KMS-11 (cell line): ENCODE results near the gene RGS7.
"Not testable (repeated sequence)": the region's sequence is repeated elsewhere in the genome, so short reads cannot be mapped to it uniquely, and the experiment has no call there.

Experiments used
- H2AFZ ChIP-seq: fragments of 200-600 bp; sonication (generic); 2 replicates; pipeline ENCODE4 v1.6.1; 2016; ENCODE audit warnings: antibody characterized with exemption, mixed run types, low read depth
- H3K27ac ChIP-seq: fragments of 200-600 bp; sonication (generic); 2 replicates; pipeline ENCODE4 v1.6.1; 2016; ENCODE audit warnings: mild to moderate bottlenecking, mixed run types
- H3K27me3 ChIP-seq: fragments of 200-600 bp; sonication (generic); 2 replicates; pipeline ENCODE4 v1.6.1; 2017; ENCODE audit warnings: mild to moderate bottlenecking, low read depth, mixed run types, moderate library complexity; ENCODE audit not compliant: insufficient read depth
- H3K36me3 ChIP-seq: fragments of 200-600 bp; sonication (generic); 2 replicates; pipeline ENCODE4 v1.6.1; 2017; ENCODE audit warnings: mild to moderate bottlenecking, mixed run types; ENCODE audit not compliant: insufficient read depth
- H3K4me1 ChIP-seq: fragments of 200-600 bp; sonication (generic); 2 replicates; pipeline ENCODE4 v1.6.1; 2016; ENCODE audit warnings: mild to moderate bottlenecking, low read depth, mixed run types; ENCODE audit not compliant: poor library complexity, severe bottlenecking
- H3K4me2 ChIP-seq: fragments of 200-600 bp; sonication (generic); 2 replicates; pipeline ENCODE4 v1.7.0; 2016; ENCODE audit warnings: mild to moderate bottlenecking, mixed run types
- H3K4me3 ChIP-seq: fragments of 200-600 bp; sonication (generic); IDR thresholded peaks from 2 replicates; pipeline ENCODE4 v1.6.1; 2017; ENCODE audit warnings: low read depth, low read length, mixed read lengths; ENCODE audit not compliant: insufficient read depth
- H3K79me2 ChIP-seq: fragments of 200-600 bp; sonication (generic); 2 replicates; pipeline ENCODE4 v1.6.1; 2016; ENCODE audit warnings: low read depth, mixed run types; ENCODE audit not compliant: insufficient read depth
- H3K9ac ChIP-seq: fragments of 200-600 bp; sonication (generic); 2 replicates; pipeline ENCODE4 v1.6.1; 2016; ENCODE audit warnings: mild to moderate bottlenecking, mixed run types
- H4K20me1 ChIP-seq: fragments of 200-600 bp; sonication (generic); 2 replicates; pipeline ENCODE4 v1.6.1; 2016; ENCODE audit warnings: mild to moderate bottlenecking, mixed run types; ENCODE audit not compliant: insufficient read depth
- TF ChIP-seq, protein P1 (sequence below): fragments of 200-600 bp; sonication (generic); conservative IDR thresholded peaks from 2 replicates; pipeline ENCODE4 v1.6.1; 2017; ENCODE audit warnings: low read depth, mild to moderate bottlenecking, antibody characterized with exemption, low read length, moderate library complexity, mixed read lengths

Gene RGS7

GRCh38 chr1:241145881-241146280 lies 211.1 kb downstream of the RGS7 start:
- H3K27ac ChIP-seq, result no peak overlapping the region
- TF ChIP-seq, protein P1, sequence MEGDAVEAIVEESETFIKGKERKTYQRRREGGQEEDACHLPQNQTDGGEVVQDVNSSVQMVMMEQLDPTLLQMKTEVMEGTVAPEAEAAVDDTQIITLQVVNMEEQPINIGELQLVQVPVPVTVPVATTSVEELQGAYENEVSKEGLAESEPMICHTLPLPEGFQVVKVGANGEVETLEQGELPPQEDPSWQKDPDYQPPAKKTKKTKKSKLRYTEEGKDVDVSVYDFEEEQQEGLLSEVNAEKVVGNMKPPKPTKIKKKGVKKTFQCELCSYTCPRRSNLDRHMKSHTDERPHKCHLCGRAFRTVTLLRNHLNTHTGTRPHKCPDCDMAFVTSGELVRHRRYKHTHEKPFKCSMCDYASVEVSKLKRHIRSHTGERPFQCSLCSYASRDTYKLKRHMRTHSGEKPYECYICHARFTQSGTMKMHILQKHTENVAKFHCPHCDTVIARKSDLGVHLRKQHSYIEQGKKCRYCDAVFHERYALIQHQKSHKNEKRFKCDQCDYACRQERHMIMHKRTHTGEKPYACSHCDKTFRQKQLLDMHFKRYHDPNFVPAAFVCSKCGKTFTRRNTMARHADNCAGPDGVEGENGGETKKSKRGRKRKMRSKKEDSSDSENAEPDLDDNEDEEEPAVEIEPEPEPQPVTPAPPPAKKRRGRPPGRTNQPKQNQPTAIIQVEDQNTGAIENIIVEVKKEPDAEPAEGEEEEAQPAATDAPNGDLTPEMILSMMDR, result no peak
- H3K4me3 ChIP-seq, result no peak overlapping the region
- no peaks in the 10 kb centered on the region for H3K36me3 ChIP-seq
- H3K4me2 ChIP-seq, result no peak overlapping the region
- H2AFZ ChIP-seq, result no peak overlapping the region
- H3K79me2 ChIP-seq, result no peaks in the 10 kb centered on the region
- no peaks in the 10 kb centered on the region for H4K20me1 ChIP-seq
- no peak overlapping the region for H3K9ac ChIP-seq
- no peaks in the 10 kb centered on the region for H3K27me3 ChIP-seq
- no peaks in the 10 kb centered on the region for H3K4me1 ChIP-seq

GRCh38 chr1:241143765-241144442 lies 213.1 kb downstream of the RGS7 start:
- H3K9ac ChIP-seq, result no peak overlapping the region
- H3K4me2 ChIP-seq, result no peak overlapping the region

DNA sequence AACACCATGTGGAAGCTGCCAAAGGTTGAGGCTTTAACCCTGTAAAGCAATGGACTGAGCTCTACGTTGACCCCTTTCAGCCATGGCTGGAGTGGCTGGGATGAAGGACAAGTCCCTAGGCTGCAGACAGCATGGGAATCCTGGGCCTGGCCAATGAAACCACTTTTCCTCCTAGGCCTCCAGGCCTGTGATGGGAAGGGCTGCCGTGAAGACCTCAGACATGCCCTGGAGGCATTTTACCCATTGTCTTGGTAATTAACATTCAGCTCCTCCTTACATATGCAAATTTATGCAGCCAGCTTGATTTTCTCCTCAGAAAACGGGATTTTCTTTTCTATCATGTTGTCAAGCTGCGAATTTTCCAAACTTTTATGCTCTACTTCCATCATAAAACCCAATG lies 214.5 kb downstream of the RGS7 start:
- Histone ChIP-seq H3K79me2 (no peaks in the 10 kb centered on the region), H3K27me3 (no peaks in the 10 kb centered on the region)

More at GRCh38 chr1:241143765-241144442, 213.1 kb downstream of the RGS7 start:
- Histone ChIP-seq H3K36me3 (no peaks in the 10 kb centered on the region), H2AFZ (no peak overlapping the region), H3K4me3 (no peak overlapping the region), H3K79me2 (no peaks in the 10 kb centered on the region), H3K4me1 (no peaks in the 10 kb centered on the region), H3K27me3 (no peaks in the 10 kb centered on the region), H4K20me1 (no peaks in the 10 kb centered on the region), H3K27ac (no peak overlapping the region)
- TF ChIP-seq, protein P1, result no peak

DNA sequence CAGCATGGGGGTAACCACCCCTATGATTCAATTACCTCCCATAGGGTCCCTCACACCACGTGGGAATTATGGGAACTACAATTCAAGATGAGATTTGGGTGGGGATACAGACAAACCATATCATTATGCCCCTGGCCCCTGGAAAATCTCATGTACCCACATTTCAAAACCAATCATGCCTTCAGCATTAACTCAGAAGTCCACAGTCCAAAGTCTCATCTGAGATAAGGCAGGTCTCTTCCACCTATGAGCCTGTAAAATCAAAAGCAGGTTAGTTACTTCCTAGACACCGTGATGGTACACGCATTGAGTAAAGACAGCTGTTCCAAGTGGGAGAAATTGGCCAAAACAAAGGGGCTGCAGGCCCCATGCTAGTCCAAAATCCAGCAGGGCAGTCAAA lies 215.4 kb downstream of the RGS7 start:
- not testable (repeated sequence) for H3K27me3 ChIP-seq, H3K9ac ChIP-seq, H3K4me1 ChIP-seq, H4K20me1 ChIP-seq, H3K4me2 ChIP-seq, H3K79me2 ChIP-seq, H3K36me3 ChIP-seq, H3K4me3 ChIP-seq, H3K27ac ChIP-seq, H2AFZ ChIP-seq

More for the DNA sequence above, 214.5 kb downstream of the RGS7 start:
- Histone ChIP-seq H2AFZ (no peak overlapping the region), H3K4me2 (no peak overlapping the region), H4K20me1 (no peaks in the 10 kb centered on the region), H3K4me1 (no peaks in the 10 kb centered on the region), H3K4me3 (no peak overlapping the region), H3K27ac (no peak overlapping the region), H3K36me3 (no peaks in the 10 kb centered on the region), H3K9ac (no peak overlapping the region)
- TF ChIP-seq, protein P1, result no peak

- Histone ChIP-seq H3K36me3 (no peaks in the 10 kb centered on the region), H3K27ac (no peak overlapping the region), H4K20me1 (no peaks in the 10 kb centered on the region), H3K4me1 (no peaks in the 10 kb centered on the region), H3K9ac (no peak overlapping the region), H2AFZ (no peak overlapping the region), H3K27me3 (no peaks in the 10 kb centered on the region), H3K4me2 (no peak overlapping the region), H3K4me3 (no peak overlapping the region), H3K79me2 (no peaks in the 10 kb centered on the region)
- TF ChIP-seq, protein P1, result no peak
Measured at GRCh38 chr1:241140670-241141069, 216.3 kb downstream of the RGS7 start.
